WERI-Rb-1 (cell line): ENCODE measurements around the gene MYO6.
"Not testable (repeated sequence)": the region's sequence is repeated elsewhere in the genome, so short reads cannot be mapped to it uniquely, and the experiment has no call there.

Experiments used
- DNase-seq: peaks from one replicate; pipeline ENCODE4 v3.0.0-alpha.2; 2020
- H3K27ac ChIP-seq: fragments of 250-450 bp; sonication (Bioruptor Pico); 2 replicates; pipeline ENCODE4 v1.5.1; 2020; ENCODE audit warnings: mild to moderate bottlenecking, moderate library complexity
- H3K27me3 ChIP-seq: fragments of 250-450 bp; sonication (Bioruptor Pico); 2 replicates; pipeline ENCODE4 v1.5.1; 2021; ENCODE audit warnings: mild to moderate bottlenecking, low read depth, moderate library complexity; ENCODE audit not compliant: insufficient read depth, severe bottlenecking
- H3K36me3 ChIP-seq: fragments of 250-450 bp; sonication (Bioruptor Pico); 2 replicates; pipeline ENCODE4 v1.5.1; 2020; ENCODE audit warnings: mild to moderate bottlenecking, moderate library complexity
- H3K4me3 ChIP-seq: 2 replicates; pipeline ENCODE4 v1.5.1; 2011; ENCODE audit warnings: low read depth, mild to moderate bottlenecking, control low read depth, low read length
- H3K9me3 ChIP-seq: fragments of 250-450 bp; sonication (Bioruptor Pico); 2 replicates; pipeline ENCODE4 v1.5.1; 2021; ENCODE audit warnings: mild to moderate bottlenecking, moderate library complexity; ENCODE audit not compliant: severe bottlenecking
- CTCF ChIP-seq: IDR thresholded peaks from 2 replicates; pipeline ENCODE4 v1.5.1; 2011; ENCODE audit warnings: low read depth, mild to moderate bottlenecking, control low read depth, inconsistent platforms, low read length

The MYO6 gene

DNA sequence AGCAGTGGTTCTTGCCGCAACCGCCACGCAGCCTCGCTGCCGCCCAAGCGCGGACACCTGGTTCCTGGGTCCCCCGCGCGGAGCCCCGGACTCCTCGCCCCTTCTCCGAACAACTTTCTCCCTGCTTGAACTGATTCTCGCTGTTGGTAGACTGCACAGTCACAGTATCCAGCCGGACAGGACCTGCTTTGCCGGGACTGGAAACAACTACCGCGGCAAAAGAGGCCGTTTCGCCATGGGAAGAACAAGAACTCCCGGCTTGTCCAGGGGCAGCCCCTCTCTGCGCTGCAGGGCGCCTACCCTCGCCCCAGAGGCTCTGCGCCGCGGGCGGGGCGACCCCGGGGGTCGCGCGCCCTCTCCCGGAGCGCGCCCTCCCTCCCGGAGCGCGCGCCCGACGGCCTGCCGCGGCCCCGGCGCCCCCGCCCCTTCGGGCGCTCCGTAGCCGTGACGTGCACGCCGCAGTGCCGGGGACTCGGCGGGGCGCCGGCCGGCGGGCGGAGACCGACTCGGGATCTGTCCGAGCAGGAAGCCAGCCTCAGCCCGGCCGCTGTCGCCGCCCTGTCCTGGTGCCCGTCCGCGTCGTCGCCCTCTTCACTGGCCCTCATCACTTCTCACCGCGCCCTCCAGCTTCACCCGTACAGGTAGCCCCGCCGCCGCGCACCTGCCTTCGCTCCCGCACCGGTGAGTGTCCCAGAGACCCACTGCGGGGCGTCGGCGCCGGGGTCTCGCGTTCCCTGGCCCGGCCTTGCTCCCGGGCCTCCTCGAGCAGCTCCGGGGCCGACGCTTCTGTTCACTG, at the start of gene MYO6:
MYO6 (plus strand) TSS at position 497 of the 796 bp plus-strand sequence. CDS start 68,309 bp downstream, outside the sequence.
- Histone ChIP-seq H3K9me3 (no peaks in the 10 kb centered on the region), H3K27me3 (no peaks in the 10 kb centered on the region), H3K36me3 (peaks cover 3% of the 10 kb centered on the region; the same call in 1 of the 2 replicates), H3K4me3 (peak within 1 kb of the TSS; percentile 82), H3K27ac (peak within 1 kb of the TSS; percentile 67)
- no peak for TF ChIP-seq CTCF
- peak; percentile 74 for DNase-seq

DNA sequence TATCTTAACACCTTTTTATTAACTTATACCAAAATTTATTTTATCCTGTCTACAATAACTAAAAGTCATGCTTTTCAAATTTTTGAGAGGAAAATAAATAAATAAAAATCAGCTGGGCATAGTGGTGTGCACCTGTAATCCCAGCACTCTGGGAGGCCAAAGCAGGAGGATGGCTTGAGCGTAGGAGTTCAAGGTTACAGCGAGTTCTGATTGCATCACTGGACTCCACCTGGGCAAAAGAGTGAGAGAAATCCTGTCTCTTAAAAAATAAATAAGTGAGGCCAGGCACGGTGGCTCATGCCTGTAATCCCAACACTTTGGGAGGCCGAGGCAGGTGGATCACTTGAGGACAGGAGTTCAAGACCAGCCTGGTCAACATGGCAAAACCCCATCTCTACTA, 40.7 kb upstream of the MYO6 start:
- DNase-seq, H3K27ac ChIP-seq, H3K4me3 ChIP-seq, H3K9me3 ChIP-seq, H3K27me3 ChIP-seq: not testable (repeated sequence)
- peaks cover 41% of the 10 kb centered on the region for H3K36me3 ChIP-seq

DNA sequence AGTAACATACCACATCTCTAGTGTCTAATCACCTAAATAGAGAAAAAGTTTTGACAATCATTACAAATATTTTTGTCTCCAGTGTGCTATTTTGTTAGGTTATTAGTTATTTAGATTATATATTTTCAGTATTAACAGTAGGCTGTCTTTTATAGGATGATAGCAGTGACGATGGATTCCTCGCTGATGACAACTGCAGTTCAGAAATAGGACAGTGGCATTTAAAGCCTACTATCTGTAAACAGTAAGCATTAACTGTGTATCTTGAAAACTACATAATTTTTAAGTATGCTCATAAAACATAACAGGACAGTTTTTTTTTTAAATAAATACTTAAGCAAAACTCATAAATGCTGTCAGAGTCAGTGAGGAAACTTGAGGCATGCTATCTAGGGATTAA, 37.9 kb upstream of the MYO6 start:
- no peak for DNase-seq
- no peak for TF ChIP-seq CTCF
- no peaks in the 10 kb centered on the region for H3K27me3 ChIP-seq
- H3K36me3 ChIP-seq = peaks cover 49% of the 10 kb centered on the region
- no peaks in the 10 kb centered on the region for H3K9me3 ChIP-seq
- H3K27ac ChIP-seq = no peak overlapping the region
- no peak overlapping the region for H3K4me3 ChIP-seq

DNA sequence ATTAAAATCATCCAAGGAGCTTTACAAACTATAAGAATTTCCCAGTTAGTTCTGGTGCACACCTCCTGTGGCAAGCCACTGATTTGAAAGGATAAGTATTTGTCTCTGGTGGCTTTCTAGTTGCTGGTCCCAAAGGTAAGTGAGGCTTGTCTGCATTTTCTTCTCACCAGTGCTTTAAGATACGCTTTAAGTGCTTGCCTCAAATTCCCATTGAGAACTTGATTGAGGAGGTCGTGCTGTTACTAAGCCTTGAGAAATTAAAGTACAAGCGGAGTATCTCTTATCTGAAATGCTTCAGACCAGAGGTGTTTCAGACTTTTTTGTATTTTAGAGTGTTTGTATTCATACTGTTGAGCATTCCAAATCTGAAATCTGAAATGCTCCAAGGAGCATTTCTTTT, 29.9 kb upstream of the MYO6 start:
- Histone ChIP-seq H3K9me3 (no peaks in the 10 kb centered on the region), H3K27ac (no peak overlapping the region), H3K4me3 (no peak overlapping the region), H3K27me3 (no peaks in the 10 kb centered on the region), H3K36me3 (peaks cover 7% of the 10 kb centered on the region)
- DNase-seq = no peak
- no peak for TF ChIP-seq CTCF

GRCh38 chr6:75723382-75723781, 25.7 kb upstream of the MYO6 start:
- no peak overlapping the region for H3K27ac ChIP-seq
- H3K4me3 ChIP-seq = no peak overlapping the region
- no peaks in the 10 kb centered on the region for H3K9me3 ChIP-seq
- TF ChIP-seq CTCF = no peak
- no peaks in the 10 kb centered on the region for H3K36me3 ChIP-seq
- no peaks in the 10 kb centered on the region for H3K27me3 ChIP-seq
- DNase-seq = no peak

- DNase-seq = no peak
- Histone ChIP-seq H3K36me3 (no peaks in the 10 kb centered on the region), H3K4me3 (no peak overlapping the region), H3K27me3 (no peaks in the 10 kb centered on the region), H3K9me3 (no peaks in the 10 kb centered on the region), H3K27ac (no peak overlapping the region)
- TF ChIP-seq CTCF = no peak
Observed at GRCh38 chr6:75727206-75727605, 21.8 kb upstream of the MYO6 start.

DNA sequence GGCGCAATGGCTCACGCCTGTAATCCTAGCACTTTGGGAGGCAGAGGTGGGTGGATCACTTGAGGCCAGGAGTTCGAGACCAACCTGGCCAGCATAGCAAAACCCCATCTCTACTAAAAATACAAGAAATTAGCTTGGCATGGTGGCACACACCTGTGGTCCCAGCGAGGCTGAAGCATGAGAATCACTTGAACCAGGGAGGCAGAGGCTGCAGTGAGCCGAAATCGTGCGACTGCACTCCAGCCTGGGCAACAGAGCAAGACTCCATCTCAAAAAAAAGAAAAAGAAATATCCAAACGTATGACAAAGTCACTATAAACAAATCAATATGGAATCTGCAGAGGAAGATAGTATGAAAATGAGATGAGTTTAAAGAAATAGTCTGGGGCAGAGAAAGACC, 18.0 kb upstream of the MYO6 start:
- not testable (repeated sequence) for H3K27me3 ChIP-seq, H3K9me3 ChIP-seq, H3K36me3 ChIP-seq, H3K4me3 ChIP-seq, DNase-seq, H3K27ac ChIP-seq
